ENCODE measurements around the gene KCNN3.
A peak's percentile ranks its signal among the peaks of the same experiment; 100 is the strongest.
"Not testable (repeated sequence)": the region's sequence is repeated elsewhere in the genome, so short reads cannot be mapped to it uniquely, and the experiment has no call there.

KCNN3 gene

GRCh38 chr1:154696456-154696855 lies 173.6 kb downstream of the KCNN3 start:
- no peak for DNase-seq
- TF ChIP-seq POLR2A (IDR thresholded peaks at IDR 0.05; ENCODE audit: low read length) (no peak), GATA1 (IDR thresholded peaks at IDR 0.05; ENCODE audit: low read depth, low read length) (no peak)

GRCh38 chr1:154695985-154696384 lies 174.1 kb downstream of the KCNN3 start:
- DNase-seq: no peak
- TF ChIP-seq POLR2A (IDR thresholded peaks at IDR 0.05; ENCODE audit: low read length) (no peak), GATA1 (IDR thresholded peaks at IDR 0.05; ENCODE audit: low read depth, low read length) (no peak)

GRCh38 chr1:154694995-154695394 lies 175.1 kb downstream of the KCNN3 start:
- no peak for DNase-seq
- TF ChIP-seq GATA1 (IDR thresholded peaks at IDR 0.05; ENCODE audit: low read depth, low read length) (no peak), POLR2A (IDR thresholded peaks at IDR 0.05; ENCODE audit: low read length) (no peak)

GRCh38 chr1:154689083-154689482 lies 181.0 kb downstream of the KCNN3 start:
- TF ChIP-seq POLR2A (IDR thresholded peaks at IDR 0.05; ENCODE audit: low read length): no peak
- TF ChIP-seq GATA1 (IDR thresholded peaks at IDR 0.05; ENCODE audit: low read depth, low read length): no peak
- no peak for DNase-seq

- no peak for DNase-seq
- no peak for TF ChIP-seq POLR2A (IDR thresholded peaks at IDR 0.05; ENCODE audit: low read length)
- TF ChIP-seq GATA1 (IDR thresholded peaks at IDR 0.05; ENCODE audit: low read depth, low read length): no peak
These were observed 183.6 kb downstream of the KCNN3 start for GRCh38 chr1:154686507-154686906.

GRCh38 chr1:154683820-154684219 lies 186.3 kb downstream of the KCNN3 start:
- DNase-seq: no peak
- no peak for TF ChIP-seq GATA1 (IDR thresholded peaks at IDR 0.05; ENCODE audit: low read depth, low read length)
- no peak for TF ChIP-seq POLR2A (IDR thresholded peaks at IDR 0.05; ENCODE audit: low read length)

- TF ChIP-seq POLR2A (IDR thresholded peaks at IDR 0.05; ENCODE audit: low read length): no peak
- TF ChIP-seq GATA1 (IDR thresholded peaks at IDR 0.05; ENCODE audit: low read depth, low read length): no peak
- DNase-seq: no peak
These were observed 187.8 kb downstream of the KCNN3 start for GRCh38 chr1:154682254-154682653.

- DNase-seq: not testable (repeated sequence)
These were observed 192.2 kb downstream of the KCNN3 start for GRCh38 chr1:154677844-154678243.

GRCh38 chr1:154676847-154677246 lies 193.2 kb downstream of the KCNN3 start:
- not testable (repeated sequence) for DNase-seq

GRCh38 chr1:154674456-154674855 lies 195.6 kb downstream of the KCNN3 start:
- DNase-seq: not testable (repeated sequence)

GRCh38 chr1:154672245-154672644 lies 197.8 kb downstream of the KCNN3 start:
- not testable (repeated sequence) for DNase-seq

- not testable (repeated sequence) for DNase-seq
These were observed 198.7 kb downstream of the KCNN3 start for GRCh38 chr1:154671412-154671811.

- DNase-seq: not testable (repeated sequence)
These were observed 199.5 kb downstream of the KCNN3 start for GRCh38 chr1:154670310-154671270.

- TF ChIP-seq POLR2A (IDR thresholded peaks at IDR 0.05; ENCODE audit: low read length): no peak
- no peak for TF ChIP-seq GATA1 (IDR thresholded peaks at IDR 0.05; ENCODE audit: low read depth, low read length)
- peak; percentile 62 to 75 for DNase-seq
These were observed 200.4 kb downstream of the KCNN3 start for GRCh38 chr1:154669464-154670282.

- no peak for DNase-seq
- no peak for TF ChIP-seq GATA1 (IDR thresholded peaks at IDR 0.05; ENCODE audit: low read depth, low read length)
- no peak for TF ChIP-seq POLR2A (IDR thresholded peaks at IDR 0.05; ENCODE audit: low read length)
These were observed 203.9 kb downstream of the KCNN3 start for GRCh38 chr1:154666051-154666790.
